RPMI8226 (cell line): Measurements from ENCODE around the gene PPP1R8.
"Not testable (repeated sequence)": the region's sequence is repeated elsewhere in the genome, so short reads cannot be mapped to it uniquely, and the experiment has no call there.

Source experiments
- DNase-seq: peaks from one replicate; pipeline ENCODE4 v3.0.0-alpha.2; 2015

PPP1R8 gene

GRCh38 chr1:27830621-27831440, at the start of gene PPP1R8:
PPP1R8 (plus strand) TSS chr1:27830782; CDS start chr1:27830836, 54 bp downstream.
- DNase-seq: peak; percentile 99

- DNase-seq: no peak
Observed at GRCh38 chr1:27782950-27783349, 47.6 kb upstream of the PPP1R8 start.

GRCh38 chr1:27784700-27785099, 45.9 kb upstream of the PPP1R8 start:
- no peak for DNase-seq

GRCh38 chr1:27785781-27786455, 44.7 kb upstream of the PPP1R8 start:
- no peak for DNase-seq

GRCh38 chr1:27787895-27788294, 42.7 kb upstream of the PPP1R8 start:
- DNase-seq: peak; percentile 15

- DNase-seq: no peak
Observed at GRCh38 chr1:27789540-27790041, 41.0 kb upstream of the PPP1R8 start.

GRCh38 chr1:27790270-27790669, 40.3 kb upstream of the PPP1R8 start:
- not testable (repeated sequence) for DNase-seq

GRCh38 chr1:27795601-27796000, 35.0 kb upstream of the PPP1R8 start:
- no peak for DNase-seq

GRCh38 chr1:27804791-27805190, 25.8 kb upstream of the PPP1R8 start:
- DNase-seq: no peak

- no peak for DNase-seq
Observed at GRCh38 chr1:27806758-27807157, 23.8 kb upstream of the PPP1R8 start.

- DNase-seq: no peak
Observed at GRCh38 chr1:27807385-27807784, 23.2 kb upstream of the PPP1R8 start.

GRCh38 chr1:27808131-27808530, 22.5 kb upstream of the PPP1R8 start:
- not testable (repeated sequence) for DNase-seq

- no peak for DNase-seq
Observed at GRCh38 chr1:27809883-27810282, 20.7 kb upstream of the PPP1R8 start.

- DNase-seq: no peak
Observed at GRCh38 chr1:27811741-27812500, 18.7 kb upstream of the PPP1R8 start.

- DNase-seq: no peak
Observed at GRCh38 chr1:27816921-27817630, 13.5 kb upstream of the PPP1R8 start.

- DNase-seq: no peak
Observed at GRCh38 chr1:27821761-27822315, 8.7 kb upstream of the PPP1R8 start.

GRCh38 chr1:27823784-27824183, 6.8 kb upstream of the PPP1R8 start:
- DNase-seq: no peak

- DNase-seq: no peak
Observed at GRCh38 chr1:27824411-27824810, 6.2 kb upstream of the PPP1R8 start.

- DNase-seq: not testable (repeated sequence)
Observed at GRCh38 chr1:27829339-27829960, 1.1 kb upstream of the PPP1R8 start.

- DNase-seq: no peak
Observed at GRCh38 chr1:27831568-27832410, 1.2 kb downstream of the PPP1R8 start.

- no peak for DNase-seq
Observed at GRCh38 chr1:27832762-27833161, 2.2 kb downstream of the PPP1R8 start.
